Testis (tissue), 2 donors: ENCODE measurements around the gene PDE10A.

Source experiments
- CTCF ChIP-seq, 3 experiments: fragments of 450-650 bp in 2 of 3; fragments of 200-600 bp in 1 of 3; sonication (generic) in 1 of 3; IDR thresholded peaks; one replicate each; pipeline ENCODE4 v1.5.1; 2016 to 2019; ENCODE audit warnings: antibody characterized with exemption in 3 of 3, mild to moderate bottlenecking in 2 of 3, moderate library complexity in 1 of 3
- POLR2A ChIP-seq: fragments of 450-650 bp; IDR thresholded peaks from one replicate; pipeline ENCODE4 v1.6.1; 2017; ENCODE audit warnings: antibody characterized with exemption, mild to moderate bottlenecking, moderate library complexity

- TF ChIP-seq POLR2A = no peak
- no peak for TF ChIP-seq CTCF (IDR thresholded peaks at IDR 0.05)
Measured at GRCh38 chr6:165577556-165577955, 85.5 kb downstream of the PDE10A start.
